H9 (cell line): ENCODE results near the gene TMEM245. TPM values are rescaled to one million over a fixed set of nuclear protein-coding genes. Genes with fewer than 3 reads are reported as not detected.

ENCODE experiments used
- DNase-seq: peaks from one replicate; pipeline ENCODE4 v3.0.0-alpha.2; 2017
- H2AFZ ChIP-seq: one replicate; pipeline ENCODE4 v1.6.1; 2013; ENCODE audit warnings: mild to moderate bottlenecking, low read length, control low read depth, moderate library complexity
- H2AK5ac ChIP-seq: 2 replicates; pipeline ENCODE4 v1.6.1; 2013; ENCODE audit warnings: low read length, control low read depth, mixed read lengths; ENCODE audit not compliant: insufficient read length
- H2BK120ac ChIP-seq: one replicate; pipeline ENCODE4 v1.6.1; 2013; ENCODE audit warnings: low read depth, mild to moderate bottlenecking, low read length, control low read depth, inconsistent platforms; ENCODE audit not compliant: poor library complexity, severe bottlenecking
- H2BK12ac ChIP-seq: 2 replicates; pipeline ENCODE4 v1.6.1; 2013; ENCODE audit warnings: low read length, control low read depth, mixed read lengths, low read depth; ENCODE audit not compliant: insufficient read length
- H2BK15ac ChIP-seq: 2 replicates; pipeline ENCODE4 v1.6.1; 2013; ENCODE audit warnings: low read depth, low read length, control low read depth
- H2BK20ac ChIP-seq: one replicate; pipeline ENCODE4 v1.6.1; 2013; ENCODE audit warnings: low read depth, mild to moderate bottlenecking, low read length, control low read depth, inconsistent platforms; ENCODE audit not compliant: poor library complexity, severe bottlenecking
- H2BK5ac ChIP-seq: 2 replicates; pipeline ENCODE4 v1.6.1; 2013; ENCODE audit warnings: low read length, control low read depth, mixed read lengths; ENCODE audit not compliant: insufficient read length
- H3K14ac ChIP-seq: 2 replicates; pipeline ENCODE4 v1.6.1; 2013; ENCODE audit warnings: low read length, control low read depth; ENCODE audit not compliant: insufficient read depth
- H3K18ac ChIP-seq: 2 replicates; pipeline ENCODE4 v1.6.1; 2013; ENCODE audit warnings: low read depth, mild to moderate bottlenecking, mixed read lengths, low read length, control low read depth; ENCODE audit not compliant: insufficient read length
- H3K23ac ChIP-seq: 2 replicates; pipeline ENCODE4 v1.6.1; 2013; ENCODE audit warnings: low read length, control low read depth, mixed read lengths, low read depth; ENCODE audit not compliant: insufficient read length
- H3K23me2 ChIP-seq: 2 replicates; pipeline ENCODE4 v1.6.1; 2013; ENCODE audit warnings: low read depth, mild to moderate bottlenecking, mixed read lengths, low read length, control low read depth; ENCODE audit not compliant: insufficient read length, poor library complexity, severe bottlenecking
- H3K27ac ChIP-seq: 2 replicates; pipeline ENCODE4 v1.5.1; 2013; ENCODE audit warnings: low read length, control low read depth, mixed read lengths, low read depth; ENCODE audit not compliant: insufficient read length
- H3K27me3 ChIP-seq: 2 replicates; pipeline ENCODE4 v1.6.1; 2013; ENCODE audit warnings: low read length, control low read depth, inconsistent platforms; ENCODE audit not compliant: insufficient read depth
- H3K4ac ChIP-seq: 2 replicates; pipeline ENCODE4 v1.6.1; 2013; ENCODE audit warnings: low read depth, mild to moderate bottlenecking, control low read depth, inconsistent platforms, low read length, moderate library complexity
- H3K4me1 ChIP-seq: 2 replicates; pipeline ENCODE4 v1.6.1; 2013; ENCODE audit warnings: low read length, control low read depth, inconsistent platforms; ENCODE audit not compliant: insufficient read depth
- H3K4me2 ChIP-seq: 2 replicates; pipeline ENCODE4 v1.6.1; 2013; ENCODE audit warnings: low read length, control low read depth, mixed read lengths; ENCODE audit not compliant: insufficient read length, insufficient read depth
- H3K56ac ChIP-seq: 2 replicates; pipeline ENCODE4 v1.6.1; 2013; ENCODE audit warnings: low read depth, mild to moderate bottlenecking, mixed read lengths, low read length, control low read depth; ENCODE audit not compliant: insufficient read length
- H3K79me1 ChIP-seq: 2 replicates; pipeline ENCODE4 v1.6.1; 2013; ENCODE audit warnings: low read depth, mild to moderate bottlenecking, moderate library complexity, low read length, control low read depth, inconsistent platforms; ENCODE audit not compliant: insufficient read depth, poor library complexity, severe bottlenecking
- H3K79me2 ChIP-seq: 2 replicates; pipeline ENCODE4 v1.6.1; 2013; ENCODE audit warnings: low read length, control low read depth, inconsistent platforms; ENCODE audit not compliant: insufficient read depth
- H3K9ac ChIP-seq: 2 replicates; pipeline ENCODE4 v1.6.1; 2013; ENCODE audit warnings: low read length, control low read depth, mixed read lengths; ENCODE audit not compliant: insufficient read length; ENCODE audit errors: extremely low read depth
- H3K9me3 ChIP-seq: one replicate; pipeline ENCODE4 v1.6.1; 2013; ENCODE audit warnings: low read depth, low read length, inconsistent platforms; ENCODE audit not compliant: control insufficient read depth
- H3T11ph ChIP-seq: one replicate; pipeline ENCODE4 v1.6.1; 2013; ENCODE audit warnings: mild to moderate bottlenecking, low read length, control low read depth, inconsistent platforms
- H4K20me1 ChIP-seq: one replicate; pipeline ENCODE4 v1.6.1; 2013; ENCODE audit not compliant: control insufficient read depth, insufficient read length, insufficient read depth
- H4K5ac ChIP-seq: 2 replicates; pipeline ENCODE4 v1.6.1; 2013; ENCODE audit warnings: low read depth, mild to moderate bottlenecking, mixed read lengths, low read length, control low read depth; ENCODE audit not compliant: insufficient read length
- H4K8ac ChIP-seq: replicated peaks from 2 replicates; pipeline ENCODE4 v1.6.1; 2013; ENCODE audit warnings: low read length, control low read depth, mixed read lengths, low read depth; ENCODE audit not compliant: insufficient read length
- H4K91ac ChIP-seq: 2 replicates; pipeline ENCODE4 v1.6.1; 2013; ENCODE audit warnings: low read depth, mild to moderate bottlenecking, moderate library complexity, mixed read lengths, low read length, control low read depth; ENCODE audit not compliant: insufficient read length
- H3K27ac Mint-ChIP-seq, 3 experiments: 2 replicates in 2 of 3; 3 replicates in 1 of 3; pipeline ENCODE4 v1.8.0; 2020 to 2021; ENCODE audit warnings: mixed read lengths in 3 of 3, mild to moderate bottlenecking in 1 of 3, moderate library complexity in 1 of 3
- H3K27me3 Mint-ChIP-seq: 2 replicates; pipeline ENCODE4 v1.8.0; 2021; ENCODE audit warnings: low read depth, mild to moderate bottlenecking, moderate library complexity, mixed read lengths
- H3K36me3 Mint-ChIP-seq, 3 experiments: 2 replicates in 2 of 3; 3 replicates in 1 of 3; pipeline ENCODE4 v1.8.0; 2020 to 2021; ENCODE audit warnings: low read depth in 3 of 3, mixed read lengths in 3 of 3; ENCODE audit not compliant: insufficient read depth in 1 of 3
- H3K4me1 Mint-ChIP-seq, 2 experiments: 2 replicates each; pipeline ENCODE4 v1.8.0; 2020; ENCODE audit warnings: mixed read lengths in 2 of 2
- H3K4me3 Mint-ChIP-seq, 2 experiments: 2 replicates in 1 of 2; 3 replicates in 1 of 2; pipeline ENCODE4 v1.8.0; 2020 to 2021; ENCODE audit warnings: mild to moderate bottlenecking in 2 of 2, mixed read lengths in 2 of 2, moderate library complexity in 1 of 2
- H3K9me3 Mint-ChIP-seq, 2 experiments: 2 replicates in 1 of 2; 3 replicates in 1 of 2; pipeline ENCODE4 v1.8.0; 2020; ENCODE audit warnings: mild to moderate bottlenecking in 2 of 2, mixed read lengths in 2 of 2, moderate library complexity in 1 of 2
- WGBS: extraction: QIAGEN DNeasy Blood & Tissue Kit; methylation state at CpG from one replicate; pipeline ENCODE4 v1.1.7; 2013; ENCODE audit warnings: missing lambda C conversion rate, low lambda C conversion rate, mixed read lengths; ENCODE audit not compliant: insufficient read length; ENCODE audit errors: extremely low coverage; 5-methylcytosine and 5-hydroxymethylcytosine counted together
- total RNA-seq: library from RNA; stranded (reverse); gene quantifications from 2 replicates; pipeline ENCODE4 v1.2.1, GENCODE V29; 2021
- TF ChIP-seq, protein P1 (sequence below): fragments of 200-600 bp; sonication (generic); conservative IDR thresholded peaks from 3 replicates; pipeline ENCODE4 v1.8.0; 2021; ENCODE audit warnings: antibody characterized with exemption, mild to moderate bottlenecking

Gene TMEM245
- total RNA-seq, 1 experiment from 2014 or later, result 37.9 TPM

DNA sequence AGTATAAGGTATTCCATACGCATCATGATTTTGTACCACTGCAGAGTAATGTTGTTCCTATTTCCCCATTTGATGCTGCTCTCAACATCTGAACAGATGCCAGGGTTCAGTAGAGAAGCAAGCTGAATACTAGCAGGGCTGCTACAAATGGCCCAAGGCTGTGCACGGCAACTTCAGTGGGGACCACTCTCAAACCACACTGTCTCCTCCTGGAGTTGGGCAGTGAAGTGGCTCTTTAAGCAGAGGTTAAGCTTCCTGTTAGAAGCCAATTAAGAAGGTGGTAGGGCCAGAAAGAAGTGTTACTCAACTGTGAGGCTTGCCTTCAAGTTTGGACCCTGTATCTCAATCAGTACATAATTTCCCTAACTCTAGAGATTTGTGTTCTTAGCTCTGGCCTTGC is 32.0 kb downstream of the TMEM245 start:
- Histone ChIP-seq H3K4me2 (no peak overlapping the region), H4K5ac (no peak overlapping the region), H2AFZ (no peak overlapping the region), H3K23ac (no peak overlapping the region), H3K4me1 (no peaks in the 10 kb centered on the region), H3K79me2 (no peaks in the 10 kb centered on the region), H3K14ac (no peak overlapping the region), H2AK5ac (no peak overlapping the region), H2BK12ac (no peak overlapping the region), H2BK120ac (no peak overlapping the region), H2BK5ac (no peak overlapping the region), H3K79me1 (peaks cover 3% of the 10 kb centered on the region), H3K27me3 (no peaks in the 10 kb centered on the region), H2BK20ac (no peak overlapping the region), H4K8ac (no peak overlapping the region), H2BK15ac (no peak overlapping the region), H3K9ac (no peak overlapping the region), H3K18ac (no peak overlapping the region), H3K4ac (no peak overlapping the region), H3K56ac (no peak overlapping the region), H3T11ph (no peak overlapping the region), H4K91ac (no peak overlapping the region), H3K9me3 (no peaks in the 10 kb centered on the region), H3K23me2 (no peaks in the 10 kb centered on the region), H4K20me1 (peaks cover 5% of the 10 kb centered on the region), H3K27ac (no peak overlapping the region)
- no peak for DNase-seq
- TF ChIP-seq, protein P1, sequence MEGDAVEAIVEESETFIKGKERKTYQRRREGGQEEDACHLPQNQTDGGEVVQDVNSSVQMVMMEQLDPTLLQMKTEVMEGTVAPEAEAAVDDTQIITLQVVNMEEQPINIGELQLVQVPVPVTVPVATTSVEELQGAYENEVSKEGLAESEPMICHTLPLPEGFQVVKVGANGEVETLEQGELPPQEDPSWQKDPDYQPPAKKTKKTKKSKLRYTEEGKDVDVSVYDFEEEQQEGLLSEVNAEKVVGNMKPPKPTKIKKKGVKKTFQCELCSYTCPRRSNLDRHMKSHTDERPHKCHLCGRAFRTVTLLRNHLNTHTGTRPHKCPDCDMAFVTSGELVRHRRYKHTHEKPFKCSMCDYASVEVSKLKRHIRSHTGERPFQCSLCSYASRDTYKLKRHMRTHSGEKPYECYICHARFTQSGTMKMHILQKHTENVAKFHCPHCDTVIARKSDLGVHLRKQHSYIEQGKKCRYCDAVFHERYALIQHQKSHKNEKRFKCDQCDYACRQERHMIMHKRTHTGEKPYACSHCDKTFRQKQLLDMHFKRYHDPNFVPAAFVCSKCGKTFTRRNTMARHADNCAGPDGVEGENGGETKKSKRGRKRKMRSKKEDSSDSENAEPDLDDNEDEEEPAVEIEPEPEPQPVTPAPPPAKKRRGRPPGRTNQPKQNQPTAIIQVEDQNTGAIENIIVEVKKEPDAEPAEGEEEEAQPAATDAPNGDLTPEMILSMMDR, result no peak
- no peaks in the 10 kb centered on the region for H3K9me3 Mint-ChIP-seq
- H3K4me1 Mint-ChIP-seq, result no peaks in the 10 kb centered on the region
- H3K4me3 Mint-ChIP-seq, result no peak overlapping the region
- no peaks in the 10 kb centered on the region for H3K27me3 Mint-ChIP-seq
- WGBS, result no CpG with 5 or more reads among the region's 2 CpGs
- peaks cover 12 to 73% (median 64%) of the 10 kb centered on the region in 3 experiments; a peak in 6 of 7 replicates for H3K36me3 Mint-ChIP-seq
- no peak overlapping the region for H3K27ac Mint-ChIP-seq
